ENCODE measurements around the gene GOLGA6C.
"Not testable (repeated sequence)": the region's sequence is repeated elsewhere in the genome, so short reads cannot be mapped to it uniquely, and the experiment has no call there.

Gene GOLGA6C

GRCh38 chr15:75258034-75258433 is at the start of gene GOLGA6C:
Gene GOLGA6C, plus strand, starts transcription at chr15:75258334. Its CDS starts 265 bp downstream, at chr15:75258599.
- not testable (repeated sequence) for H3K4me3 ChIP-seq (ENCODE audit: low read depth, low read length)

- no peak for TF ChIP-seq CTCF (IDR thresholded peaks at IDR 0.05; ENCODE audit: low read depth, low read length)
- no peak overlapping the region for H3K4me3 ChIP-seq (ENCODE audit: low read depth, low read length)
Observed at GRCh38 chr15:75208501-75209288, 49.4 kb upstream of the GOLGA6C start.

- H3K4me3 ChIP-seq (ENCODE audit: low read depth, low read length), result no peak overlapping the region
- no peak for TF ChIP-seq CTCF (IDR thresholded peaks at IDR 0.05; ENCODE audit: low read depth, low read length)
Observed at GRCh38 chr15:75209289-75209676, 48.9 kb upstream of the GOLGA6C start.

- no peak overlapping the region for H3K4me3 ChIP-seq (ENCODE audit: low read depth, low read length)
- TF ChIP-seq CTCF (IDR thresholded peaks at IDR 0.05; ENCODE audit: low read depth, low read length), result no peak
Observed at GRCh38 chr15:75210811-75211230, 47.3 kb upstream of the GOLGA6C start.

GRCh38 chr15:75211436-75212199 is 46.5 kb upstream of the GOLGA6C start:
- TF ChIP-seq CTCF (IDR thresholded peaks at IDR 0.05; ENCODE audit: low read depth, low read length), result no peak
- H3K4me3 ChIP-seq (ENCODE audit: low read depth, low read length), result no peak overlapping the region

- TF ChIP-seq CTCF (IDR thresholded peaks at IDR 0.05; ENCODE audit: low read depth, low read length), result no peak
- H3K4me3 ChIP-seq (ENCODE audit: low read depth, low read length), result no peak overlapping the region
Observed at GRCh38 chr15:75212200-75212858, 45.8 kb upstream of the GOLGA6C start.

- no peak overlapping the region for H3K4me3 ChIP-seq (ENCODE audit: low read depth, low read length)
- TF ChIP-seq CTCF (IDR thresholded peaks at IDR 0.05; ENCODE audit: low read depth, low read length), result no peak
Observed at GRCh38 chr15:75213212-75213767, 44.8 kb upstream of the GOLGA6C start.
